ENCODE measurements around the gene SLC9A3.

The SLC9A3 gene

DNA sequence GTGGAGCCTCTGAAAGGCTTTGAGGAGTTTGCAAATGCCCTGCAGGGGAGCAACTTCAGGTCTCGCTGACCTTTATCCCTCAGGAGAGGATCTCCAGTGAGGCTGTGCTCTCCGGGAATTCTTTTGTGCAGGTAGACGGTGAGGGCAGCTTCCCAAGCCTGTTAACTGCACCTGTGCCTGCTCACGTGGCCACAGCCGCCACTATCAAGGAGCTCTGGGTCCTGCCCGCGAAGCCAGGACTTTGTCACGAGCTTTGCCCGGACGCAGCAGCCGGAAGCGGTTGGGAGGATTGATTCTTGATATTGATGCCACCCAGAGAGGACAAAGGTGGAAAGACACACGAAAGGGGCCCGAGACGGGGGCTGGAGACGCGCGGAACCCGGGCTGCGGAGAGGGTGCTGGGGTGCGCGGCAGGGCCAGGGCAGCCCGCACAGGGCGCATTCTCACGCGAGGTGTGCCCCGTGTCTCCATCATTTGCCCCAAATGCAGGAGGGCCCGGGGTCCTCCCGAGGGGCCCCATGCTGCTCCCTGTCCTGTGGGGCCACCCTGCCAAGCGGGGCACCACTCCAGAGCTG, 18.2 kb downstream of the SLC9A3 start:
- DNase-seq (ENCODE audit: low read depth in 2 of 2): no peak

DNA sequence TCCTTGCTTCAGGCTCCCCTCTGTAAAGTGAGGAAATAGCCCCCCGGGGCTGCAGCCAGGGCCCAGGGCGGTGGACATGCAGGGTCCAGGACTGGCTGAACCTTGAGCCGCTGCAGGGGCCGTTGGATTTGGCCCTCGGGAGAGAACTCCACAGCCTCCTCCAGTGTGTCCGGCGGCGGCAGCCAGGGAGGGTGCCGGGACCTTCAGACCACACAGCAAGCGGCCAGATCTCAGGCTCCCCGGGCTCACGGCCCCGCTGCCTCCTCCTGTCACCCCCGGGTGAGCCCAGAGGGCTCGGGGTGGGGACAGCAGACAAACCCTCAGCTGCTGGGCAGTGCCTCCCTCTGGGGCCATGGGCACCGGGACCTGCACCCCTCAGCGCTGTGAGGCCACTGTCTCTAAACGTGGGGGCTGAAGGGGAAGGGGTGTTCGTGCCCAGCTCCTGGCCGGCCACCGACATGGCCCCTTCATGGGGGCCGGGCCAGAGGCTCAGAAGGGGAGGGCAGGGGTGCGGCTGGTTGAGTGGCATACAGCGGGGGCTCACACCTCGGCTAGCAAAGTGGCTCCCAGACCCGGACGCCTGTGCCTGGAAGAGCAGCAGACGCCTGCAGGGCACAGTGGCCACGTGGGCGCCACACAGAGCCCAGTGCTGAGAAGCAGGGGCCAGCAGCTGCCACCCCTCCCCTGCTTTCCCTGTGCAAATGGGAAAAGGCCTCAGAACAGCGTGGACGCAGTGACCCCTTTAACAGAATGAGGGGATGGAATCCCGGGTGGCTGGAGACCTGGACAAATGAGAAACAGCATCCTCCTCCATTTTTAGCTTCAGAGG, 19.7 kb downstream of the SLC9A3 start:
- DNase-seq (ENCODE audit: low read depth in 2 of 2): no peak

- DNase-seq (ENCODE audit: low read depth in 2 of 2): no peak
Measured at GRCh38 chr5:502325-503079, 21.7 kb downstream of the SLC9A3 start.

DNA sequence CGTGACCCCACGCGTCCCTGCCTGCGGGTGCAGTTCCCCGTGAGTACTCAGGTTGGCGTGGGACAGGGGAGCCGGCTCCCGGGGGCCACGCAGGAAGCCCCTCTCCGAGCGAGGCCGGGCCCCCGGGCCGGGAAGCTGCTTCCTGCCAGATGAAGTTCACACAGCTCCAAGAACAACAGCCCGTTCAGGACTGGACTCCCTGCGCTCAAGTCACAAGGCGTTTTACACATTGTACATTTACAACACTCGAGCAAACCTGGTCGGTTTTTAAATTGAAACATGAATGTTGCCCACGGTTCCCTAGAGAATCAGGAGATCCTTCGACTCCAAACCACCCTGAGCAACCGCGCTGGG, 22.4 kb downstream of the SLC9A3 start:
- no peak for DNase-seq (ENCODE audit: low read depth in 2 of 2)

DNA sequence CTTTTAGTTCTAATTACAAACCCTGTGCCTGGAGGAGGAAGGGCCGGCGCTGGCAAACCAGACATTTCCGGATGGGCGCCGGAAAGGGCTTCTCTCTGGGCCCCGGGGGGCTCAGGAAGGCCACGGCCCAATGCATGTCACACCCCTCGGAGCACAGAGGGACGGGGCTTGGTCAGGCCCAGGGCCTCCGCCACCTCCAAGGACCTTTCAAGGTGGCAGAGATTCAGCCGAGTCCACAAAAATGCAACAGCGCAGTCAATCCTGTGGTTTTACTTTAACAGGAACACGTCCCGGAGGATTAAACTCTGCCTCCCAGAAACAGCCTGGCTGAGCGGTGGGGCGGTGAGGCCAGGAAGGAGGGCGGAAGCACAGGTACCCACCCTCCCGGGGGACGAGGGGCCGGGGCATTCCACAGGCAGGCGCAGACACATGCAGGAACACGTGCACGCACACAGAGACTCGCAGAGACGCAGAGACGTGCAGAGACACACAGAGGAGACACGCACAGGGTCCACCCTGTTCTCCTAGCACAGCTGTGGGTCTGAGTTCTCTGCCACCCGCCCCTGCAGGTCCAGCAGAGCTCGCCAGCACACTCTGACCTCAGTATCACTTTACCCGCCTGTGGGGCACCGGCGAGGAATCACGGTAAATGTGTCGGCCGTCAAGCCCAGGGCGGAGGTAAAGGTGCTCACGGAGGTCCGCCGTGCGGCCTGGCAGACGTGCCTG, 23.0 kb downstream of the SLC9A3 start:
- no peak for DNase-seq (ENCODE audit: low read depth in 2 of 2)

GRCh38 chr5:500491-500890, 23.8 kb downstream of the SLC9A3 start:
- DNase-seq (ENCODE audit: low read depth in 2 of 2): no peak

DNA sequence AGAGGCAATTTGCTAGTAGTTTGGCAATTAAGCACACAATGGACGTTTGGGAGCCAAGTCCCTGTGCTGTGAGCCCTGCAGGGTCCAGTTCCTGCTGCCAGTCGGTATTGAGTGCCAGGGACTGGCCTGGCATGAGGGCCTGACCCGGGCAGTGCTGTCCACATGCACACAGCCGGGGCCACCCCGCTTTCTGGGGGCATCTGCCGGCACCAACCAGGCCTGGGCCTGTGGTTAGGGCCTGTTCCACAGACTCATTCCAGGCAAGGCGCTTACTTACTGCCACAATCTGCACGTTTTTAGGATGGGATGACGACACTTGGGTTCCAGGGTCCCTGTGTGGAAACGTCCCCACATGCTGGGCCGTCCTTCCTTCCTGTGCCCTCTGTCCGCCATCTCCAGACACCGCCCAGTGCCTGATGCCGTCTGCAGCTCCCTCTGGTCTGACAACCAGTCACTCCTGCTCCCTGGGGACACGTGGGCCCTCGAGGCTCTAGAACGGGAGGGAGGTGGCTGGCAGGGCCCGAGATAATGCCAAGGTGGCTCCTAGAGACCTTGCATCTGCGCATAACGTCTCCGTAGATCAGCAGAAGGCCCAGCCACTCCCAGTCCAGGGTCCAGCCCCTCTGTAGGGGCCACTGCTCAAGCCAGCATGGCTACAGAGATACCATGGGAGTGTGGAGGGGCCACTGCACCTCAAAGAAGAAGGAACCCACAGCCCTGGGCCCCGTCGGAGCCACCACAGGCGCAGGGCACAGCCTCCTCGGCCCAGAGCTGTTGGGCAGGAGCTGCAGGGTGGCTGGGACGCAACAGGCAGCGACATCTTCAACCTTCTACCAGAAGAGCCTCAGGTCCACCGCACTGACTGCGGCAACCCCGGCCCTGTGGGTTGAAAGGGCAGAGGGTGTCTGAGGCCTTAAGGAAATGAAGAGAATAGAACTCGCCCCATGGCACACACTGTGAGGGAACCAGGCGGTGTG, 24.7 kb downstream of the SLC9A3 start:
- DNase-seq (ENCODE audit: low read depth in 2 of 2): no peak

DNA sequence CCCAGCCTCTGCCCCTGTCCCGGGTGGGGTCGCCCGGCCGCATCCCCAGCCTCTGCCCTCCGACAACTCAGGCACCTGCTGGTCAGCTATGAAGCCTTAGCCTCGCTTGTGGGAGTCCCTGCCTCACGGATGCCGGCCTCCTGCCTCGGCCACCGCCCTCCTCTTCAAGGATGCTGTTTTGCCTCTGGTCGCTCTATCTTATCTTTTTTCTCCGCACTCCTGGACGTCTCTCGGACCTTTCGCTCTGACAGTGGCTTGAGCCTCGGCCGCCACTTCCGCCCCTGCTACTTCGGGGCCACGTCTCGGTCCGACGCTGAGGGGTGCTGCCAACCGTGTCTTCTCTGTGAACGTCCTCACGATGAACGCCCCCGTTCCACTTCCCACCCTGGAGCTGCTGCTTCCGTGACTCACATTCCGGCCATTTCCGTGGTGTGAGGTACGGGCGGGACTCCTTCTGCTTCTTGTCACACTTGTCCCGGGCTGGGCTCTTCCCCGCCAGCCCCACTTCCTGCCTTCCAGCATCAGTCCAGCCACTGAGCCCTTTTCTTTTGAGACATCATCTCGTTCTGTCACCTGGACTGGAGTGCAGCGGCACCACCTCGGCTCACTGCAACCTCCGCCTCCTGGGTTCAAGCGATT, 26.3 kb downstream of the SLC9A3 start:
- DNase-seq (ENCODE audit: low read depth in 2 of 2): no peak

GRCh38 chr5:497090-497700, 27.1 kb downstream of the SLC9A3 start:
- no peak for DNase-seq (ENCODE audit: low read depth in 2 of 2)

- DNase-seq (ENCODE audit: low read depth in 2 of 2): no peak
Measured at GRCh38 chr5:496028-496427, 28.2 kb downstream of the SLC9A3 start.

- DNase-seq (ENCODE audit: low read depth in 2 of 2): no peak
Measured at GRCh38 chr5:494667-495255, 29.5 kb downstream of the SLC9A3 start.

- no peak for DNase-seq (ENCODE audit: low read depth in 2 of 2)
Measured at GRCh38 chr5:493758-494157, 30.5 kb downstream of the SLC9A3 start.

DNA sequence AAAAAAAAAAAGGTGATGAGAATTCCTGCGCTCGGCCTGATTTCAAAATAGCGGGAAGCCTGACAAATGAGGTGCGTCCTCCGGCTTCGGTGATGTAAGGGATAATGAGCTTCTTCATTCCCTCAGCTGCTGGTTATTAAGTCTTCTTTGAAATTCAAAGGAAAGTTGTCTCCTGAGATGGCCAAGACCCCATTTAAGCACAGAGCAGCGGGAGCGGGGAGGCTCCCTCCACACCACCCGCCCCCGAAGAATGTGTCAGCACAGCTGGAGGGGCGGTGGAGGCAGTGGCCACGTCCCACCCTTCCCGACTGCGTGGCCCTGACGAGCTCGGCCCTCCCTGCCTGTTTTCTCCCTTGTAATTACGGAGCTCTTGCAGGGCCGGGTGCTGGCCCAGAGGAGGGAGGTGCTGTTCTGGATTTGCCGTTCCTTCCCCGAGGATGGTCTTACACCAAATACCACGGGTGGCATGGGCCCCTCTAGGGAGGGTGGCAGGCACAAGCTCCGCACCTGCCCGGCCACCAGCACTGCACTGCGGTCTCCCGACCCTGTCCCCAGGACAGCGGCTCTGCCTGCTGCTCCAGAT, 31.0 kb downstream of the SLC9A3 start:
- no peak for DNase-seq (ENCODE audit: low read depth in 2 of 2)

GRCh38 chr5:492314-492893, 31.8 kb downstream of the SLC9A3 start:
- no peak for DNase-seq (ENCODE audit: low read depth in 2 of 2)

DNA sequence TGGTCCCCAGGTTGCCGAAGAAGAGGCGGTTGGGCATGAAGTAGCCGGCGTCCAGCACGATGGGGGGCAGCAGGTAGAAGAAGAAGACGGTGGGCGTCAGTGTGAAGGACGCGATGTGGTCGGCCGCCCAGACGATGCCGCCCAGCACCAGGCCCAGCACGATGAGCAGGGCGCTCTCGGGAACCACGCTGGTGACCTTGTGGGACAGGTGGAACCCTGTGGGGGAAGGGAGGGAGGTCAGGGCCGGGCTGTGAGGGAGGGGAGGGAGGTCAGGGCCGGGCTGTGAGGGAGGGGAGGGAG, 32.4 kb downstream of the SLC9A3 start:
- DNase-seq (ENCODE audit: low read depth in 2 of 2): no peak

- DNase-seq (ENCODE audit: low read depth in 2 of 2): no peak
Measured at GRCh38 chr5:491119-491855, 33.0 kb downstream of the SLC9A3 start.

DNA sequence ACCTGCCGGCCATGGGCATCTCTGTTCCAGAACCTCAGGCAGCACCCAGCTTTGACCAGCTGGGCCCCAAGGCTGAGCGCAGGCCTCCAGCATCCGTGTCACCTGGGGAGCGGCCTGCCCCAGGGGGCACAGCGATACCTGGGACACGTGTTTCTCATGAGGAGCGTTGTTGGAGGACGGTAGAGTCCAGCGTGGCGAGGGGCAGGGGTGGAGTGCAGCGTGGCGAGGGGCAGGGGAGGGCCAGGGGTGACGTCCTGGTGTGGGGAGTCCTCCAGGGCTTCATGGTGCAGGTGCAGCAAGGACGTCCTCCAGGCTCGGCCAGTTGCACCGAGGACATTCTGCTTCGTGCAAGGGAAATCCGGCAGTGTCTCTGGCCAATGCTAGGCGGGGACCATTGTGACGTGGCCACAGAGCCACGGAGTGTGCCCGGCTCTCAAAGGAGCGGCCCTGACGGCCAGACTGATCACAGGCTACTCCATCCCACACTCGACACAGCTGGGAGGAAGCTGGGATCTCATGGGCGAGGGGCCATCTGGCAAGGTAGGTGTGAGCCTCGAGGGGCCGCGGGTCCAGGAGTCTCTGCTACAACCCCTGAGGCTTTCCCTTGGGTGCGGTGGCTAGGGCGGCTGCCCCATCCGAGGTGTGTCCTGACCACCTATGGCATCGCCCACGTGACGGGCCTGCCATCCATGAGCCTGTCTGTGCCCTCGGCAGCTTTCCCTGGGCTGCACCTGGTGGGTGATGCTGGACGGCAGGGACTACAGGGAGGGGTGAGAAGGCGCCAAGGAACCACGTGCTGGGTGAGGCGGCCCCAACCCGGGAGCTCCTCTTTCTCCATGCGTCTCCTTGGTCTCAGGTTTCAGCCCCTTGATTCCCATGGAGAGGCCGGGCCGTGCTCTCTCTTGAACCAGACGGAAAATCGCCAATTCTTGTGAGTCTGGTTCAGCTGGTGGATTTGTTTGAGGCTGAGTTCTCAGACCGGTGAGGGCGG, 33.8 kb downstream of the SLC9A3 start:
- DNase-seq (ENCODE audit: low read depth in 2 of 2): no peak
